GM12892 (cell line): ENCODE measurements around the gene ATP13A2.
"Not testable (repeated sequence)": the region's sequence is repeated elsewhere in the genome, so short reads cannot be mapped to it uniquely, and the experiment has no call there.

ENCODE experiments used
- DNase-seq: peaks from one replicate; pipeline ENCODE4 v3.0.0; 2011; ENCODE audit not compliant: insufficient read length
- FAIRE-seq: peaks from 2 replicates; lab custom pipeline; 2011; peaks lifted over from hg19 to GRCh38; lab: Jason Lieb, UNC
- POLR2A ChIP-seq: IDR thresholded peaks from 2 replicates; pipeline ENCODE4 v1.6.1; 2011; ENCODE audit warnings: low read depth, low read length, control low read depth
- POLR2AphosphoS5 ChIP-seq: IDR thresholded peaks from 2 replicates; pipeline ENCODE4 v1.6.1; 2011; ENCODE audit warnings: low read depth, low read length, control low read depth
- TAF1 ChIP-seq: IDR thresholded peaks from 2 replicates; pipeline ENCODE4 v1.6.1; 2011; ENCODE audit warnings: low read depth, mild to moderate bottlenecking, control low read depth, low read length, borderline replicate concordance

ATP13A2 gene

GRCh38 chr1:16971341-16972188, 40.2 kb downstream of the ATP13A2 start:
- FAIRE-seq (no peak), DNase-seq (no peak)
- TF ChIP-seq POLR2AphosphoS5 = no peak

- no peak for DNase-seq
- no peak for TF ChIP-seq TAF1
- TF ChIP-seq POLR2AphosphoS5 = no peak
- TF ChIP-seq POLR2A = no peak
Observed at GRCh38 chr1:16970132-16970910, 41.4 kb downstream of the ATP13A2 start.

GRCh38 chr1:16969651-16970050, 42.1 kb downstream of the ATP13A2 start:
- DNase-seq (no peak), FAIRE-seq (no peak)
- no peak for TF ChIP-seq POLR2AphosphoS5
- TF ChIP-seq TAF1 = no peak
- TF ChIP-seq POLR2A = no peak

More at GRCh38 chr1:16970132-16970910, 41.4 kb downstream of the ATP13A2 start:
- no peak for FAIRE-seq

- no peak for DNase-seq
- no peak for FAIRE-seq
- no peak for TF ChIP-seq POLR2A
- no peak for TF ChIP-seq TAF1
- no peak for TF ChIP-seq POLR2AphosphoS5
Observed at GRCh38 chr1:16969057-16969611, 42.6 kb downstream of the ATP13A2 start.

GRCh38 chr1:16968372-16968771, 43.4 kb downstream of the ATP13A2 start:
- no peak for TF ChIP-seq TAF1
- no peak for TF ChIP-seq POLR2A
- no peak for TF ChIP-seq POLR2AphosphoS5
- FAIRE-seq = no peak

GRCh38 chr1:16967962-16968361, 43.8 kb downstream of the ATP13A2 start:
- DNase-seq = no peak
- FAIRE-seq = no peak
- TF ChIP-seq POLR2AphosphoS5 (no peak), POLR2A (no peak), TAF1 (no peak)

More at GRCh38 chr1:16968372-16968771, 43.4 kb downstream of the ATP13A2 start:
- no peak for DNase-seq

GRCh38 chr1:16967095-16967575, 44.6 kb downstream of the ATP13A2 start:
- no peak for DNase-seq
- no peak for TF ChIP-seq POLR2AphosphoS5
- no peak for TF ChIP-seq POLR2A
- no peak for TF ChIP-seq TAF1
- no peak for FAIRE-seq

- TF ChIP-seq POLR2A (no peak), POLR2AphosphoS5 (no peak), TAF1 (no peak)
- no peak for DNase-seq
- no peak for FAIRE-seq
Observed at GRCh38 chr1:16966282-16966681, 45.4 kb downstream of the ATP13A2 start.

- no peak for FAIRE-seq
- TF ChIP-seq POLR2AphosphoS5 = no peak
- no peak for TF ChIP-seq TAF1
- no peak for TF ChIP-seq POLR2A
- DNase-seq = no peak
Observed at GRCh38 chr1:16965486-16966067, 46.2 kb downstream of the ATP13A2 start.

GRCh38 chr1:16964169-16964568, 47.6 kb downstream of the ATP13A2 start:
- not testable (repeated sequence) for DNase-seq, FAIRE-seq
